Measurements from ENCODE around the gene PTRH1.
A peak's percentile ranks its signal among the peaks of the same experiment; 100 is the strongest.

Gene PTRH1

GRCh38 chr9:127739614-127740330 is 24.3 kb upstream of the PTRH1 start:
- DNase-seq, result no peak

GRCh38 chr9:127738666-127739065 is 23.2 kb upstream of the PTRH1 start:
- no peak for DNase-seq

DNA sequence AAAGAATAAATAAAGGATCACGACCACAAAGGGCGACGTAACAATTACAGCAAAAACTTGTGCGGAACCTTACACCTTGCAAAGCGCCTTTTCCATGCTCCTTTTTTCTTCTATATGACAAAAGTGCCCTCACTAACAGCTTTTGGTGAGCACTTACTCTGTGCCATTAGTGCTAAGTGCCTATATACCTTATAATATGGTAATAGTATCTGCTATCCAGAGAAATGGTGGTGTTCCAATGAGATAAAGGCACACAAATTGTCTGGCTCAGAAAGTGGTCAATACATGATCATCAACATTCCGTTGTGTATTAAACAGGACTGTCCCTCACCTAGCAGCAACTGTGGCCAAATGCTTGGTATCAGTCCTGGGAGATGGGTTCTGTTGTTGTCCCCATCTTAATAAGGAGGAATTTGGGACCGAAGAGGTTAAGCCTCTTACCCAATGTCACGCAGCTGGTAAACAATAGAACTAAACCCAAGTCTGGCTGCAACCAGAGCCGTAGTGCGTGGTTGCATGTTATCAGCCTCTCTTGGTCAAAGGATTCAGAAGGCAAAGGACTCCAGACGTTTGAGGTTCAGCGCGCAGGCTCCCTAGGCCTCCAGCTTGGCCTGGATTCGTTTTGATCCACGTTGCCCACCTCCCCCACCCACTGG is 20.2 kb upstream of the PTRH1 start:
- no peak for DNase-seq

GRCh38 chr9:127734747-127735529 is 19.5 kb upstream of the PTRH1 start, which contains the start of gene TOR2A:
TSS of gene TOR2A (minus strand) at chr9:127735294. CDS start at chr9:127735270, 24 bp downstream.
- DNase-seq, result peak; percentile 99

DNA sequence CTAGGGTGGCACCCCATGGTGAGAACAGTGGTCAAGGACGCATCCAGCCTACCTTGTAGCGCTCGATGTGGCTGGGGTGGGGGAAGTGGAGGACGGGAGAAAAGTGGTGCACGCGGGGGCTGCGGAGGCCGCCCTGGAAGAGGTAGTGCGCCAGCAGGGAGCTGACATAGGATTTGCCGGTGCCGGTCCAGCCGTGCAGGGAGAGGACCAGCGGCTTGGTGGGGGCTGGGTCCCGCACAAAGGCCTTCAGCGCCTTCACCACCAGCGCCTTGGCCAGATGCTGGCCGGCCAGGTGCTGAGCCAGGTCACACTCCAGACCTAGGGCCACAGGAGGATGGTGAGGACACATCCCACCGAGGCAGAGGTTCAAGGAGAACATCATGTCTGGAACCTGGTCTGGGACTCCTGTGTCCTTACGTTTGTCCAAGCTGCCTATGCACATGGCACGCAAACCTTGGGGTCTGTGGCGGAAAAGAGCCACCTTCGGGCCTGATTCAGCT is 18.8 kb upstream of the PTRH1 start:
- DNase-seq, result no peak

DNA sequence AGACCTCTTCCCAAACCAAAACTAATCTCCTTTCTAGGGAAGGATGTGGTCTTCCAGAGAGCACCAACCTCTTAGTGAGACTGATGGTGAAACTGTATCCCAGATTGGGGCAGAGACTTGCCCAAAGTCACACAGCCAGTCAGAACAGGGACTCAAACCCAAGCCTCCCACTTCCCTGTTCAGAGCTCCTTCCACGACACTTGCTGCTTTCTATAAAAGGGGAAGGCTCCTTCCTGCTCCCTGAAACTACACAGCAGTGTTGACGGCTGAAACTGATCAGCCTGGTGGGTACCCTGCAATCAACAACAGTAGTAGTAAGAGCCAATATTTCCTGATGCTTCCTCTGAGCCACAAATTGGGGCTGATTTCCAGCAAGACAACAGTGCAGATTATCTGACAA is 18.2 kb upstream of the PTRH1 start:
- no peak for DNase-seq

GRCh38 chr9:127732444-127732843 is 17.0 kb upstream of the PTRH1 start:
- no peak for DNase-seq

GRCh38 chr9:127731938-127732337 is 16.5 kb upstream of the PTRH1 start:
- no peak for DNase-seq

DNA sequence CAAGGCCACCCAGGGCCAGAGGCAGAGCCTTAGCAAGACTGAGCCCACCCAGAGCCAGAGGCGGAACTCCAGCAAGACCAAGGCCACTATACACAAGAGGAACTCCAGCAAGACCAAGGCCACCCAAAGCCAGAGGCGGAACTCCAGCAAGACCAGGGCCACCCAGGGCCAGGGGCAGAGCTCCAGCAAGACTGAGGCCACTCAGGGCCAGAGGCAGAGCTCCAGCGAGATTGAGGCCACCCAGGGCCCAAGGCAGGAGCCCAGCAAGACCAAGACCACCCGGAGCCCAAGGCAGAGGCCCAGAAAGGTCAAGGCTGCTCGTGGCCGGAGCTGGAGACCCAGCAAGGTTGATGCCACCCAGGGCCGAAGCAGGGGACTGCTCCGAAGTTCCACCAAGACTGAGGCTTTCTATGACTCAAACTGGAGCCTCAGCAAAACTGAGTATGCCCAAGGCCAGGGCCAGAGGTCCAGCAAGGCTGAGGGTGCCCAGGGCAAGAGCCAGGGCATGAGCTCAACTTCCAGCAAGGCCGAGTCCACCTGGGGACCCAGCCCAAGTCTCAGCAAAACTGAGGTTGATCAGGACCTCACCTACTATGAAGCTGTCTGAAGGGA is 15.4 kb upstream of the PTRH1 start:
- no peak for DNase-seq

DNA sequence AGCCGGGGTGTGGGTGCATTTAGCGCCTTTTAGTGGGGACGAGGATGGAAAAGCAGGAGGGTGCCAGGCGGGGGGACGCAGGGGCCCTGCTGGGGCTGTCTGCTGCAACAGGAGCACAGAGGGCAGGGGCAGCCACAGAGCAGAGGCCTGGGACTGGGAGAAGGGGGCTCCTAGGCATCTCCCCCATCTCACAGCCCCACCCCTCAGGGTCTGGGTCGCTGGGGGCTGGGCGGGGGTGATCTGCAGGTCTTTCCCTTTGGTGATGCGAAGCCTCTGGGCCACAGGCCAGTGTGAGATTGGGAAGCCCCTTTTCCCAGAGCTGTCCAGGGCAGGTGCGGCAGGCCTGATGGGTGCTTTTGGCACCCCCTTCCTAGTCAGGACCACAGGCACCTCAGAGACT is 14.8 kb upstream of the PTRH1 start:
- DNase-seq, result no peak

DNA sequence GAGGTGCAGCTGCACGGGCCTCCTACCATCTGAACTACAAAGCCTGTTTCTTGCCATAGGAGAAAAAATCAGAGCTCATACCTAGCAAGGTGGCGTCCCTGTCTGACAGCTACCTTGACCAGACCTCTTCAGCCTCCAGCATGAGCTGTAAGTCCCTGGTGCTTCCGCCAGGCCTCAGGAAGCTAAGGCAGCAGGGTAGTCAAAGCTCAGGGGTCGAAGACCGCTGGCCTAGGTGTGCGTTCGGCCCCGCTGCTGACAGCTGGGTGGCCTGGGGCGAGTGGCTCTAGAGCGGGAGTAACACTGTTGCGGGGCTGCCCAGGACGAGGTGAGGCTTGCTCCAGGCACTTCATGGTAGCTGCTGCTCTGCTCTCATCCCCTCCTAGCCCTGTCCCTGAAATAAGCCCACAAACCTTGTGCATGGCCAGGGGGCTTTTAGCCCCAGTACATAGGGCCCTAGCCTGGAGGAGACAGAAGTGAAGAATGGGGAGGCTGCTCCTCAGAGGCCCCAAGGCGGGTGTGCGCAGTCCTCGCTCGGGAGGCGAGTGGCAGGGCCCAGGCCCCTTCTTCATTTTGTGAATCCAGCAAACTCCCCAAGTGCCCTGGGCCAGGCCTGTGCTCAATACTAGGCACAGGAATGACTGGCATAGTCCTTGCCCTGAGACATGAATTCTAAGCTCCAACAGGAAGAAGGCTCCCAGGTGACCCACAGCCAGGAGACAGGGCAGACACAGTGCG is 14.2 kb upstream of the PTRH1 start:
- no peak for DNase-seq

GRCh38 chr9:127728808-127729207 is 13.3 kb upstream of the PTRH1 start:
- no peak for DNase-seq

- DNase-seq, result no peak
Observed at GRCh38 chr9:127726871-127727270, 11.4 kb upstream of the PTRH1 start.

GRCh38 chr9:127724012-127724411 is 8.5 kb upstream of the PTRH1 start:
- no peak for DNase-seq

DNA sequence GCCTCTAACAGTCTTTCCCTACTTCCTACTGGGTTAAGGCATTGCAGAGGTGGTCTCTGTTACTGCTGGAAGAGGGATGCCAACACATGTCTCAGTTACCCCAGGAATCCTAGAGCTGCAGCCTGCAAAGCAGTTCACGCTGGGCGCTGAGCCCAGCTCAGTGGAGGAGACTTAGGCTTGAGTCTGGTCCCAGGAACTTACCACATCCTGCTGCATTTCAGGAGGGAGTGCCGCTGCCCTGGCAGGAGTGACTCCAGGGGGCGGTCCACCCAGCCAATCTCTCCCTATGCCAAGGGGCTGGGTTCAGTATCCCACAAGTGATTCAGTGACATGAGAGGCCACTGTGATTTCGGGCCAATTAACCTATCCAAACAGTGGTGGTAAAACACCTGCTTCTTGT is 8.0 kb upstream of the PTRH1 start:
- DNase-seq, result no peak

DNA sequence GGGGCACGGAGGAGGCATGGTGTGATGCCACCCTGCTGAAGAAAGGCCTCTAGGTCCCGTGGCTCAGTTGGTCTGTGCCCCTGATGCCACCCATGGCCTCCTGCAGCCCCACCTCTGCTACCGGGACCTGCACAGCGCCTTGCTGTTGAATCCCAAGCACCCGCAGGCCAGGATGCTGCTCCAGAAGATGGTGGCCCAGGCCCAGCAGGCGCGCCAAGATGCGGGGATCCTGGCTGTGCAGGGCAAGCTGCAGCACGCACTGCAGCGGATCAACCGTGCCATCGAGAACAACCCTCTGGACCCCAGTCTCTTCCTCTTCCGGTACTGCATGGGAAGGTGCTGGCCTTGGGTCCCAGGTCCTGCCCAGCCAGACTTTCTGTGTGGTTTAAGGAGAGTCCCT is 7.5 kb upstream of the PTRH1 start:
- no peak for DNase-seq

- DNase-seq, result no peak
Observed at GRCh38 chr9:127722055-127722745, 6.7 kb upstream of the PTRH1 start.

DNA sequence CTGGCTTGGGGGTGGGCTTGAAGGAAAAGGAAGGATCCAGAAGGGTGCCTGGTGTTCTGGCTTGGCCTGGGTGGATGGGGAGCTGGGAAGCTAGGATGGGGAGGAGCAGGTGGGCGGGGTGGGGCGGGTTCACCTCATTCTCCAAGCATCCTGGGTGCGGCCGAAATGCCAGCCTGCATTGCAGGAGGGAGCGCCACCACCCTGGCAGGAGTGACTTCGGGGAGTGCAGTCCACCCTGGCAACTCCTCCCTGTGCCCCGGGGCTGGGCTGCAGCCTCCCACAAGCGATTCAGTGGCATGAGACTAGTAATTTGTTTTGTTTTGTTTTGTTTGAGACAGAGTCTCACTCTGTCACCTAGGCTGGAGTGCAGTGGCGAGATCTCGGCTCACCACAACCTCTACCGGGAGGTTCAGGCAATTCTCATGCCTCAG is 5.9 kb upstream of the PTRH1 start:
- DNase-seq, result peak; percentile 35

- DNase-seq, result no peak
Observed at GRCh38 chr9:127720865-127721227, 5.4 kb upstream of the PTRH1 start.

GRCh38 chr9:127720031-127720864 is 4.8 kb upstream of the PTRH1 start:
- peak; percentile 44 for DNase-seq

GRCh38 chr9:127717766-127718165 is 2.3 kb upstream of the PTRH1 start:
- DNase-seq, result no peak

All from CD4-positive, alpha-beta T cell treated with Interleukin-10 for 1 hour (primary cell).